DOHH2 (cell line): Measurements from ENCODE around the gene GCH1.
"Not testable (repeated sequence)": the region's sequence is repeated elsewhere in the genome, so short reads cannot be mapped to it uniquely, and the experiment has no call there.

Source experiments
- H3F3A ChIP-seq: fragments of 200-600 bp; sonication (generic), shearing (Covaris generic); 2 replicates; pipeline ENCODE4 v1.6.0; 2016; ENCODE audit warnings: antibody characterized with exemption, mild to moderate bottlenecking; ENCODE audit not compliant: control insufficient read depth, insufficient read depth
- H3K27ac ChIP-seq: fragments of 200-600 bp; sonication (generic); 2 replicates; pipeline ENCODE4 v1.5.1; 2014; ENCODE audit warnings: low read depth, mild to moderate bottlenecking, low read length, moderate library complexity
- H3K27me3 ChIP-seq: fragments of 200-600 bp; sonication (generic); 2 replicates; pipeline ENCODE4 v1.6.1; 2014; ENCODE audit warnings: mild to moderate bottlenecking, low read length, mixed read lengths; ENCODE audit not compliant: control insufficient read depth
- H3K36me3 ChIP-seq: fragments of 200-600 bp; sonication (generic); 2 replicates; pipeline ENCODE4 v1.6.1; 2014; ENCODE audit warnings: mild to moderate bottlenecking, low read length, moderate library complexity, mixed read lengths; ENCODE audit not compliant: control insufficient read depth
- H3K4me1 ChIP-seq: fragments of 200-600 bp; sonication (generic); 2 replicates; pipeline ENCODE4 v1.6.1; 2014; ENCODE audit warnings: mild to moderate bottlenecking, low read length, mixed read lengths; ENCODE audit not compliant: control insufficient read depth
- H3K4me2 ChIP-seq: fragments of 200-600 bp; sonication (generic); 2 replicates; pipeline ENCODE4 v1.6.0; 2014; ENCODE audit warnings: mild to moderate bottlenecking, low read length, moderate library complexity
- H3K4me3 ChIP-seq: fragments of 200-600 bp; sonication (generic); 2 replicates; pipeline ENCODE4 v1.5.1; 2014; ENCODE audit warnings: mild to moderate bottlenecking, low read length, mixed read lengths
- H3K79me2 ChIP-seq: fragments of 200-600 bp; sonication (generic); 2 replicates; pipeline ENCODE4 v1.6.1; 2014; ENCODE audit warnings: mild to moderate bottlenecking, low read length, mixed read lengths; ENCODE audit not compliant: control insufficient read depth
- H3K9me2 ChIP-seq: fragments of 200-600 bp; sonication (generic); replicated peaks from 2 replicates; pipeline ENCODE4 v1.6.1; 2014; ENCODE audit warnings: mild to moderate bottlenecking, low read length, mixed read lengths; ENCODE audit not compliant: control insufficient read depth
- H3K9me3 ChIP-seq: fragments of 200-600 bp; sonication (generic); 2 replicates; pipeline ENCODE4 v1.6.1; 2014; ENCODE audit warnings: antibody characterized with exemption, low read length, mixed read lengths; ENCODE audit not compliant: control insufficient read depth, insufficient read depth
- H4K20me1 ChIP-seq: fragments of 200-600 bp; sonication (generic); 2 replicates; pipeline ENCODE4 v1.6.0; 2014; ENCODE audit warnings: low read depth, mild to moderate bottlenecking, antibody characterized with exemption, low read length, moderate library complexity; ENCODE audit not compliant: control insufficient read depth, insufficient read depth
- CTCF ChIP-seq: fragments of 200-600 bp; sonication (generic); IDR thresholded peaks from one replicate; pipeline ENCODE4 v1.5.1; 2014; ENCODE audit warnings: antibody characterized with exemption, mild to moderate bottlenecking, low read depth, low read length; ENCODE audit not compliant: poor library complexity, severe bottlenecking
- EZH2phosphoT487 ChIP-seq: fragments of 200-600 bp; sonication (generic); IDR thresholded peaks from 2 replicates; pipeline ENCODE4 v1.6.1; 2017; ENCODE audit warnings: borderline replicate concordance, mild to moderate bottlenecking, antibody characterized with exemption, low read length, moderate library complexity, mixed read lengths

The GCH1 gene

DNA sequence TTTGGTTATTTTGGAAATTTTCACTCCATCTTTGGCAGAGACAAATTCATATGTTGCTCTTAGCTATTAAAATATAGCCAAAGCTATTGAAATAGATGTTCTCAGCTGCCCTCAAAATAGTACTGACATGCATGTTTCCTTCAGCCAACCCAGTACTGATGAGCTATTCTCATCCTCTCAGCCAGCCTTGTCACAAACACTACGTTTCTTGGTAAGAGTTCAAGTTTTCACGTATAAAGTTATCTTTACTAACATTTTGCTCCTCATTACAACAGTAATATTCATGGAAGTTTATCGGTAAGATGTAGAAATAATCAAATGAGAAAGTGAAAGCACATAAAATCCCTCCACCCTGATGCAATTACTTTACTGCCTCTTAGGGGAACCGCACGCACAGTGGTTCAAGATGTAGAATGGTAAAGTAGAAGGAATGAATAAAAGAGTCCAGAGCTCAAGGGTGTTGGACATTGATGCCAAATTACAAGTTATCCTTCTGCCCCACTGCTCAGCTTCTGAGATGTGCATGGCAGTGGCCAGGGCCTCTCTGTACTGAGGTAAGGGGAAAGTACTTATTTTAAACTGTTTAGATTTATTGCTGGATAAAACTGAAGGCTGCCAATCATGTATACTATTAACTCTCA, 20.7 kb downstream of the GCH1 start:
- TF ChIP-seq CTCF (no peak), EZH2phosphoT487 (no peak)
- Histone ChIP-seq H3F3A (0 out of 2 replicates have a peak, but pooled peaks cover 6% of the 10 kb centered on the region), H3K4me2 (peak overlapping the region; percentile 73), H3K4me1 (peaks cover 29% of the 10 kb centered on the region), H3K27me3 (no peaks in the 10 kb centered on the region), H4K20me1 (no peaks in the 10 kb centered on the region), H3K9me3 (no peaks in the 10 kb centered on the region), H3K4me3 (peak overlapping the region; percentile 66), H3K79me2 (peaks cover 47% of the 10 kb centered on the region), H3K36me3 (no peaks in the 10 kb centered on the region), H3K9me2 (no peaks in the 10 kb centered on the region), H3K27ac (peak overlapping the region; percentile 10; the same call in 1 of the 2 replicates)

- Histone ChIP-seq H3K4me3 (peak overlapping the region; percentile 66), H4K20me1 (no peaks in the 10 kb centered on the region), H3K9me3 (no peaks in the 10 kb centered on the region), H3K27ac (peak overlapping the region; percentile 10; the same call in 1 of the 2 replicates), H3K27me3 (no peaks in the 10 kb centered on the region), H3K9me2 (no peaks in the 10 kb centered on the region), H3K4me2 (peak overlapping the region; percentile 73), H3F3A (0 out of 2 replicates have a peak, but pooled peaks cover 9% of the 10 kb centered on the region), H3K36me3 (no peaks in the 10 kb centered on the region), H3K4me1 (peaks cover 23% of the 10 kb centered on the region), H3K79me2 (peaks cover 42% of the 10 kb centered on the region)
- no peak for TF ChIP-seq EZH2phosphoT487
- no peak for TF ChIP-seq CTCF
Observed at GRCh38 chr14:54881235-54881760, 21.3 kb downstream of the GCH1 start.

- H3K4me1 ChIP-seq = peaks cover 17% of the 10 kb centered on the region
- H3K79me2 ChIP-seq = peaks cover 24% of the 10 kb centered on the region
- H3K27me3 ChIP-seq = no peaks in the 10 kb centered on the region
- H3K9me2 ChIP-seq = no peaks in the 10 kb centered on the region
- H3K4me2 ChIP-seq = no peak overlapping the region
- H3K9me3 ChIP-seq = no peaks in the 10 kb centered on the region
- no peaks in the 10 kb centered on the region for H3K36me3 ChIP-seq
- H3K27ac ChIP-seq = no peak overlapping the region
- no peak for TF ChIP-seq EZH2phosphoT487
- 0 out of 2 replicates have a peak, but pooled peaks cover 6% of the 10 kb centered on the region for H3F3A ChIP-seq
- no peak overlapping the region for H3K4me3 ChIP-seq
- no peaks in the 10 kb centered on the region for H4K20me1 ChIP-seq
Observed at GRCh38 chr14:54877703-54878021, 25.0 kb downstream of the GCH1 start.

GRCh38 chr14:54877015-54877702, 25.5 kb downstream of the GCH1 start:
- Histone ChIP-seq H3K4me3 (no peak overlapping the region), H3K36me3 (no peaks in the 10 kb centered on the region), H3K4me1 (peaks cover 14% of the 10 kb centered on the region), H4K20me1 (no peaks in the 10 kb centered on the region), H3K9me2 (no peaks in the 10 kb centered on the region), H3K27me3 (no peaks in the 10 kb centered on the region), H3K79me2 (peaks cover 19% of the 10 kb centered on the region), H3K4me2 (no peak overlapping the region), H3F3A (0 out of 2 replicates have a peak, but pooled peaks cover 6% of the 10 kb centered on the region), H3K27ac (no peak overlapping the region), H3K9me3 (no peaks in the 10 kb centered on the region)
- TF ChIP-seq CTCF (no peak), EZH2phosphoT487 (no peak)

GRCh38 chr14:54875648-54876047, 27.0 kb downstream of the GCH1 start:
- not testable (repeated sequence) for H3K4me3 ChIP-seq, H3K4me2 ChIP-seq, H3K9me2 ChIP-seq, H3K79me2 ChIP-seq, H3K27me3 ChIP-seq, H3K9me3 ChIP-seq, H3K27ac ChIP-seq, H4K20me1 ChIP-seq, H3K36me3 ChIP-seq, H3K4me1 ChIP-seq, H3F3A ChIP-seq
